H1 (cell line): ENCODE results near the gene IL9. TPM values are rescaled to one million over a fixed set of nuclear protein-coding genes. Genes with fewer than 3 reads are reported as not detected.

Source experiments
- CTCF ChIA-PET: fragments of 300-600 bp; sonication (Branson Sonifier 250); formaldehyde crosslinking; loops from one replicate; lab custom pipeline; 2021; ENCODE audit not compliant: partially characterized antibody; lab: Charles Lee
- POLR2A ChIA-PET: fragments of 300-600 bp; sonication (Branson Sonifier 250); formaldehyde crosslinking; loops from one replicate; lab custom pipeline; 2021; ENCODE audit warnings: inconsistent platforms; ENCODE audit not compliant: partially characterized antibody; lab: Charles Lee
- DNase-seq, 2 experiments: peaks; one replicate each; pipeline versions ENCODE4 v3.0.0 to v3.0.0-alpha.2; 2010 to 2022; ENCODE audit warnings: low spot score in 2 of 2, low read depth in 1 of 2, mixed read lengths in 1 of 2
- FAIRE-seq: peaks from 2 replicates; lab custom pipeline; 2011; peaks lifted over from hg19 to GRCh38; lab: Jason Lieb, UNC
- H2AFZ ChIP-seq: 2 replicates; pipeline ENCODE4 v1.8.1; 2012; ENCODE audit warnings: low read length, inconsistent platforms
- H2AK5ac ChIP-seq: 2 replicates; pipeline ENCODE4 v1.6.1; 2013; ENCODE audit warnings: low read depth, low read length
- H2BK120ac ChIP-seq: replicated peaks from 2 replicates; pipeline ENCODE3; 2013; ENCODE audit warnings: low read depth, low read length, inconsistent platforms
- H2BK12ac ChIP-seq: 2 replicates; pipeline ENCODE4 v1.6.1; 2013; ENCODE audit warnings: low read depth, low read length
- H2BK15ac ChIP-seq: 2 replicates; pipeline ENCODE4 v1.6.1; 2013; ENCODE audit warnings: low read length
- H2BK20ac ChIP-seq: 2 replicates; pipeline ENCODE4 v1.6.1; 2013; ENCODE audit warnings: low read length
- H2BK5ac ChIP-seq: 2 replicates; pipeline ENCODE4 v1.6.1; 2013; ENCODE audit warnings: low read depth, low read length
- H3K14ac ChIP-seq: 2 replicates; pipeline ENCODE4 v1.6.1; 2013; ENCODE audit warnings: inconsistent platforms; ENCODE audit not compliant: insufficient read length
- H3K18ac ChIP-seq: 2 replicates; pipeline ENCODE4 v1.6.1; 2013; ENCODE audit warnings: low read length; ENCODE audit errors: extremely low read depth
- H3K23ac ChIP-seq: 2 replicates; pipeline ENCODE4 v1.6.1; 2013; ENCODE audit warnings: inconsistent platforms; ENCODE audit not compliant: insufficient read length
- H3K23me2 ChIP-seq: 2 replicates; pipeline ENCODE4 v1.6.1; 2013; ENCODE audit warnings: low read depth, low read length
- H3K27ac ChIP-seq: 2 replicates; pipeline ENCODE4 v1.6.1; 2011; ENCODE audit warnings: low read depth, low read length, inconsistent platforms
- H3K27me3 ChIP-seq, 4 experiments: replicated peaks in 1 of 4; 1 replicate in 1 of 4; 2 replicates in 3 of 4; pipeline versions ENCODE4 v1.6.1 to v1.8.1; 2011 to 2013; ENCODE audit warnings: low read length in 3 of 4, mild to moderate bottlenecking in 3 of 4, inconsistent platforms in 2 of 4, mixed read lengths in 2 of 4, moderate library complexity in 1 of 4; ENCODE audit not compliant: control insufficient read depth in 3 of 4, insufficient read depth in 3 of 4; ENCODE audit errors: extremely low read depth in 1 of 4
- H3K36me3 ChIP-seq, 4 experiments: 2 replicates each; pipeline versions ENCODE4 v1.6.1 to v1.8.1; 2011 to 2013; ENCODE audit warnings: mild to moderate bottlenecking in 4 of 4, low read length in 3 of 4, moderate library complexity in 2 of 4, control low read depth in 1 of 4, inconsistent platforms in 1 of 4; ENCODE audit not compliant: insufficient read depth in 4 of 4, control insufficient read depth in 2 of 4
- H3K4ac ChIP-seq: replicated peaks from 2 replicates; pipeline ENCODE3; 2013; ENCODE audit warnings: low read length, low read depth, mixed read lengths, inconsistent platforms; ENCODE audit not compliant: insufficient read length
- H3K4me1 ChIP-seq, 4 experiments: replicated peaks in 1 of 4; 1 replicate in 1 of 4; 2 replicates in 3 of 4; pipeline versions ENCODE4 v1.6.1 to v1.8.1; 2011 to 2013; ENCODE audit warnings: low read length in 3 of 4, inconsistent platforms in 2 of 4, mixed read lengths in 1 of 4; ENCODE audit not compliant: insufficient read depth in 4 of 4, control insufficient read depth in 3 of 4
- H3K4me2 ChIP-seq, 2 experiments: 2 replicates each; pipeline versions ENCODE4 v1.6.1 to v1.8.1; 2011 to 2013; ENCODE audit warnings: low read depth in 2 of 2, low read length in 2 of 2, control low read depth in 1 of 2, inconsistent platforms in 1 of 2, mild to moderate bottlenecking in 1 of 2; ENCODE audit not compliant: insufficient read depth in 1 of 2
- H3K4me3 ChIP-seq, 4 experiments: fragments of 200-600, 300-600 bp in 1 of 4; sonication (generic), shearing (Covaris generic), sonication (Bioruptor Twin) in 1 of 4; 2 replicates each; pipeline versions ENCODE4 v1.5.1 to v1.8.1; 2011 to 2016; ENCODE audit warnings: low read length in 4 of 4, low read depth in 3 of 4, control low read depth in 2 of 4, inconsistent platforms in 2 of 4, mild to moderate bottlenecking in 2 of 4, mixed read lengths in 1 of 4, moderate library complexity in 1 of 4; ENCODE audit not compliant: insufficient read depth in 2 of 4; ENCODE audit errors: extremely low read depth in 1 of 4
- H3K56ac ChIP-seq: replicated peaks from 2 replicates; pipeline ENCODE3; 2013; ENCODE audit warnings: low read depth, mild to moderate bottlenecking, mixed read lengths, low read length, inconsistent platforms; ENCODE audit not compliant: insufficient read length
- H3K79me1 ChIP-seq: 2 replicates; pipeline ENCODE4 v1.6.1; 2013; ENCODE audit warnings: low read depth, low read length, control low read depth
- H3K79me2 ChIP-seq, 2 experiments: 2 replicates each; pipeline versions ENCODE4 v1.6.1 to v1.8.1; 2012 to 2013; ENCODE audit warnings: low read length in 2 of 2, mild to moderate bottlenecking in 2 of 2, inconsistent platforms in 1 of 2; ENCODE audit not compliant: insufficient read depth in 2 of 2, control insufficient read depth in 1 of 2
- H3K9ac ChIP-seq, 4 experiments: replicated peaks in 1 of 4; 1 replicate in 1 of 4; 2 replicates in 3 of 4; pipeline versions ENCODE4 v1.6.1 to v1.8.1; 2011 to 2013; ENCODE audit warnings: low read depth in 3 of 4, low read length in 3 of 4, control low read depth in 2 of 4, mild to moderate bottlenecking in 2 of 4, moderate library complexity in 2 of 4, inconsistent platforms in 1 of 4; ENCODE audit errors: extremely low read depth in 1 of 4
- H3K9me3 ChIP-seq, 2 experiments: 2 replicates each; pipeline versions ENCODE4 v1.6.1 to v1.8.1; 2012 to 2013; ENCODE audit warnings: mild to moderate bottlenecking in 2 of 2, moderate library complexity in 2 of 2, control low read depth in 1 of 2, inconsistent platforms in 1 of 2, low read depth in 1 of 2, low read length in 1 of 2, mixed read lengths in 1 of 2; ENCODE audit not compliant: insufficient read depth in 2 of 2
- H4K20me1 ChIP-seq, 2 experiments: replicated peaks in 1 of 2; 2 replicates each; pipeline versions ENCODE3 to v1.8.1; 2011 to 2013; ENCODE audit warnings: inconsistent platforms in 2 of 2, low read length in 2 of 2, mild to moderate bottlenecking in 1 of 2; ENCODE audit not compliant: insufficient read depth in 2 of 2, control insufficient read depth in 1 of 2
- H4K5ac ChIP-seq: 2 replicates; pipeline ENCODE4 v1.6.1; 2013; ENCODE audit warnings: low read length, low read depth, mixed read lengths, inconsistent platforms; ENCODE audit not compliant: insufficient read length
- H4K8ac ChIP-seq: 2 replicates; pipeline ENCODE4 v1.8.0; 2013; ENCODE audit warnings: mild to moderate bottlenecking, moderate library complexity, low read length, inconsistent platforms; ENCODE audit not compliant: insufficient read depth; ENCODE audit errors: extremely low read depth
- H4K91ac ChIP-seq: replicated peaks from 2 replicates; pipeline ENCODE3; 2013; ENCODE audit warnings: low read length, mixed read lengths, inconsistent platforms; ENCODE audit not compliant: insufficient read length
- CBX8 ChIP-seq: fragments of 300-800, 300-1000 bp; sonication (generic); IDR thresholded peaks from 2 replicates; pipeline ENCODE4 v1.7.1; 2016; ENCODE audit warnings: low read depth, low read length, borderline replicate concordance
- CHD2 ChIP-seq: IDR thresholded peaks from 2 replicates; pipeline ENCODE4 v1.6.1; 2012; ENCODE audit warnings: low read length, improper control_type of control experiment
- POU5F1 ChIP-seq: IDR thresholded peaks from 2 replicates; pipeline ENCODE4 v1.6.1; 2011; ENCODE audit warnings: low read depth, mild to moderate bottlenecking, low read length, moderate library complexity
- RAD21 ChIP-seq, 2 experiments: IDR thresholded peaks in 1 of 2; conservative IDR thresholded peaks in 1 of 2; 2 replicates each; pipeline ENCODE4 v1.6.1; 2011; ENCODE audit warnings: low read depth in 2 of 2, low read length in 2 of 2, improper control_type of control experiment in 1 of 2, inconsistent platforms in 1 of 2, mild to moderate bottlenecking in 1 of 2, moderate library complexity in 1 of 2
- RFX5 ChIP-seq: IDR thresholded peaks from 2 replicates; pipeline ENCODE4 v1.6.1; 2011; ENCODE audit warnings: low read depth, low read length, improper control_type of control experiment, borderline replicate concordance
- SIRT6 ChIP-seq: IDR thresholded peaks from one replicate; pipeline ENCODE4 v1.7.1; 2012; ENCODE audit warnings: low read length, inconsistent platforms
- SP4 ChIP-seq: IDR thresholded peaks from 2 replicates; pipeline ENCODE4 v1.6.1; 2012; ENCODE audit warnings: low read length, inconsistent platforms
- SUZ12 ChIP-seq: fragments of 200-600 bp; sonication (generic); IDR thresholded peaks from 2 replicates; pipeline ENCODE4 v1.6.1; 2012; ENCODE audit warnings: mild to moderate bottlenecking, inconsistent platforms, low read length, moderate library complexity, mixed read lengths
- ZNF274 ChIP-seq: IDR thresholded peaks from 2 replicates; pipeline ENCODE4 v1.7.0; 2012; ENCODE audit warnings: low read length, borderline replicate concordance; ENCODE audit errors: extremely low read depth
- WGBS, 2 experiments: shearing (Covaris generic) in 1 of 2; methylation state at CpG; one replicate each; pipeline versions ENCODE4 v1.1.6 to v1.1.7; 2013 to 2015; ENCODE audit warnings: low lambda C conversion rate in 2 of 2, mixed read lengths in 2 of 2, inconsistent platforms in 1 of 2, low coverage in 1 of 2, missing lambda C conversion rate in 1 of 2; ENCODE audit not compliant: insufficient replicate concordance in 2 of 2, insufficient coverage in 1 of 2, insufficient read length in 1 of 2; ENCODE audit errors: extremely low coverage in 1 of 2, missing lambda C conversion rate in 1 of 2; 5-methylcytosine and 5-hydroxymethylcytosine counted together
- polyA plus RNA-seq, 7 experiments: library from polyadenylated mRNA; depleted of rRNA in 3 of 7; stranded (reverse) in 5 of 7; unstranded in 2 of 7; fragments of >200 nt in 5 of 7; fragments of 200-250 nt in 2 of 7; gene quantifications; 1 replicate in 5 of 7; 2 replicates in 1 of 7; 4 replicates in 1 of 7; pipeline versions ENCODE4 v1.2.1 to v1.2.3, GENCODE V29; 2011 to 2013; ENCODE audit warnings: missing spikeins in 2 of 7, mixed read lengths in 2 of 7
- total RNA-seq: library from RNA; stranded (reverse); fragmentation: NEBNext Ultra II Directional; extraction: Animal tissue kit (Norgen Biotek cat#: 25700); gene quantifications from 2 replicates; pipeline ENCODE4 v1.2.1, GENCODE V29; 2021
- TF ChIP-seq, protein P1 (sequence below): IDR thresholded peaks from 2 replicates; pipeline ENCODE4 v1.6.1; 2011; ENCODE audit warnings: low read length, improper control_type of control experiment

IL9 gene
- total and polyA plus RNA-seq, 2 of the 8 experiments (the other 6 are each of a cell fraction or from before 2014, with no cell fraction given), result not detected

DNA sequence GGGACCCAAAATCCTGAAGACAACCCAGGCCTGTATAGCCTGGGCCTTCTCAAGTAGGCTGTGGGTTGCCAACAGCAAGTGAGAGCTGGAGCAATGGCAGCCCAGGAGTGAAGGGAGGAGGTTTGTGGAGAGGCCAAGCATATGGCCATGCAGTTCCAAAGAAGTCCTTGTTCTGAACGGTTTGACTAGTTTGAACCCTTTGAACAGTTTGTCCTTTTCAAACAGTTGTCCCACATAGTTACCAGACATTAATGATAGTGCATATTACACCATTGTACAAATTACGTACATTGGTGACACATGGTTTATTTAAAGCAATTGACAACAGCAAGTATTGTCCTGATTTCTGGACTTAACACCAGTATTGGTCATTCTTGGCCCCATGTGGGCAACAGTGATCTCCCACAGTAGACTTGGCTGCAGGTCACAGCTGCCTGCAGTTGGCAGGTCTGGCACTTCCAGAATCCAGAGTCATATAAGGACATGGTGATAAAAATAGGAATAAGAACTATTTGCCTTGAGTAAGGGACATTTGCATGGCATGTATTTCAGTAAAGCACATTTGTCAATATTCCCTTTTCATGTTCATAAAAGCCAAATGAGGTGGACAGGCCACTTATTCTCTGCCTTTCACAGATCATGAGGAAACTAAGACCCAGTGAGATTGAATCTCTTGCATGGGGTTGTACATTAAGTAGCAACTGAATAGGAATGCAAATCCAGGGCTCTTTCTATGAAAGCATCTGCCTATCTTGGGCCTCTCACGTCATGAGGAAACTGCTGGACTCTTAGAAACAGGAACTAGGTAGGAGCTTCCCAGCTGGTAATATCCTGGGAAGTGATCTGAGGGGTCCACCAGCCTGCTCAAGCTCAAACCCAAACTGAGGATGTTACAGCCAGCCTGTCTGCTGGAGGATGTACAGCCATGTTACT is 30.9 kb downstream of the IL9 start:
- no peak for FAIRE-seq
- no peaks in the 10 kb centered on the region for H3K4me1 ChIP-seq
- CTCF ChIA-PET, result interaction anchor here (0.9 to 1.2 kb wide), 2 partner anchors 18 to 34 kb away, joined by 4 to 5 read pairs; no protein-coding TSS in a partner anchor
- no peak for TF ChIP-seq CHD2
- TF ChIP-seq SP4, result no peak
- TF ChIP-seq CBX8, result no peak
- no peak for TF ChIP-seq ZNF274
- no peak for TF ChIP-seq POU5F1
- no peak for TF ChIP-seq RFX5
- TF ChIP-seq SUZ12, result no peak
- TF ChIP-seq RAD21 (IDR thresholded peaks at IDR 0.05 in 1 of 2, conservative IDR thresholded peaks at IDR 0.05 in 1 of 2; ENCODE audit: low read depth in 2 of 2, low read length in 2 of 2), result no peak
- TF ChIP-seq SIRT6, result no peak
- TF ChIP-seq, protein P1, sequence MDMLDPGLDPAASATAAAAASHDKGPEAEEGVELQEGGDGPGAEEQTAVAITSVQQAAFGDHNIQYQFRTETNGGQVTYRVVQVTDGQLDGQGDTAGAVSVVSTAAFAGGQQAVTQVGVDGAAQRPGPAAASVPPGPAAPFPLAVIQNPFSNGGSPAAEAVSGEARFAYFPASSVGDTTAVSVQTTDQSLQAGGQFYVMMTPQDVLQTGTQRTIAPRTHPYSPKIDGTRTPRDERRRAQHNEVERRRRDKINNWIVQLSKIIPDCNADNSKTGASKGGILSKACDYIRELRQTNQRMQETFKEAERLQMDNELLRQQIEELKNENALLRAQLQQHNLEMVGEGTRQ, result no peak

More for the DNA sequence above, 30.9 kb downstream of the IL9 start:
- no peak overlapping the region for H2AFZ ChIP-seq
- H4K5ac ChIP-seq, result no peak overlapping the region
- no peak overlapping the region for H4K8ac ChIP-seq
- no peak overlapping the region for H4K91ac ChIP-seq
- no peak overlapping the region for H3K4me2 ChIP-seq
- no peak overlapping the region for H2BK15ac ChIP-seq
- no peaks in the 10 kb centered on the region for H3K79me2 ChIP-seq
- H2BK120ac ChIP-seq, result no peak overlapping the region
- no peak overlapping the region for H2BK12ac ChIP-seq
- POLR2A ChIA-PET, result no interaction called here
- no peaks in the 10 kb centered on the region for H3K79me1 ChIP-seq
- H4K20me1 ChIP-seq, result no peaks in the 10 kb centered on the region
- H3K23ac ChIP-seq, result no peak overlapping the region
- H3K56ac ChIP-seq, result no peak overlapping the region
- H3K23me2 ChIP-seq, result no peaks in the 10 kb centered on the region; the same call in 1 of the 2 replicates
- H3K27ac ChIP-seq, result no peak overlapping the region
- H2AK5ac ChIP-seq, result no peak overlapping the region
- DNase-seq, result no peak
- H3K27me3 ChIP-seq, result no peaks in the 10 kb centered on the region
- no peaks in the 10 kb centered on the region for H3K9me3 ChIP-seq
- 87% methylated on average over 3 of the region's 3 CpGs; no CpG with 5 or more reads in 1 of the 2 experiments for WGBS, 2 experiments
- H2BK20ac ChIP-seq, result no peak overlapping the region
- H3K18ac ChIP-seq, result no peak overlapping the region
- H3K9ac ChIP-seq, result no peak overlapping the region
- no peaks in the 10 kb centered on the region for H3K36me3 ChIP-seq
- no peak overlapping the region for H3K4me3 ChIP-seq
- no peak overlapping the region for H2BK5ac ChIP-seq
- no peak overlapping the region for H3K14ac ChIP-seq
- no peak overlapping the region for H3K4ac ChIP-seq
